ENCODE results near the gene PCARE.
"Not testable (repeated sequence)": the region's sequence is repeated elsewhere in the genome, so short reads cannot be mapped to it uniquely, and the experiment has no call there.

PCARE gene

GRCh38 chr2:29109246-29109645, 34.9 kb upstream of the PCARE start:
- H3K27ac Mint-ChIP-seq = no peak overlapping the region

GRCh38 chr2:29108225-29108624, 33.9 kb upstream of the PCARE start:
- H3K27me3 Mint-ChIP-seq = no peaks in the 10 kb centered on the region
- intact Hi-C loops (cut with micrococcal nuclease) = no loop called here
- peaks cover 7% of the 10 kb centered on the region for H3K4me1 Mint-ChIP-seq (ENCODE audit: low read depth)
- no peak overlapping the region for H3K27ac Mint-ChIP-seq
- no peak overlapping the region for H3K4me3 Mint-ChIP-seq
- H3K36me3 Mint-ChIP-seq (ENCODE audit: low read depth) = no peaks in the 10 kb centered on the region
- H3K9me3 Mint-ChIP-seq = no peaks in the 10 kb centered on the region

More at GRCh38 chr2:29109246-29109645, 34.9 kb upstream of the PCARE start:
- Mint-ChIP-seq H3K36me3 (ENCODE audit: low read depth) (no peaks in the 10 kb centered on the region), H3K4me3 (no peak overlapping the region), H3K9me3 (no peaks in the 10 kb centered on the region), H3K27me3 (no peaks in the 10 kb centered on the region), H3K4me1 (ENCODE audit: low read depth) (peaks cover 17% of the 10 kb centered on the region)
- intact Hi-C loops (cut with micrococcal nuclease) = no loop called here

GRCh38 chr2:29107547-29107946, 33.2 kb upstream of the PCARE start:
- H3K4me1 Mint-ChIP-seq (ENCODE audit: low read depth); intact Hi-C loops (cut with micrococcal nuclease); H3K27me3 Mint-ChIP-seq; H3K4me3 Mint-ChIP-seq; H3K27ac Mint-ChIP-seq; H3K9me3 Mint-ChIP-seq; H3K36me3 Mint-ChIP-seq (ENCODE audit: low read depth): not testable (repeated sequence)

- Mint-ChIP-seq H3K9me3 (no peaks in the 10 kb centered on the region), H3K4me3 (no peak overlapping the region), H3K4me1 (ENCODE audit: low read depth) (no peaks in the 10 kb centered on the region), H3K27ac (no peak overlapping the region), H3K36me3 (ENCODE audit: low read depth) (no peaks in the 10 kb centered on the region), H3K27me3 (no peaks in the 10 kb centered on the region)
- intact Hi-C loops (cut with micrococcal nuclease) = no loop called here
These were observed 32.7 kb upstream of the PCARE start for GRCh38 chr2:29106980-29107388.

GRCh38 chr2:29106256-29106655, 31.9 kb upstream of the PCARE start:
- Mint-ChIP-seq H3K36me3 (ENCODE audit: low read depth) (no peaks in the 10 kb centered on the region), H3K4me3 (no peak overlapping the region), H3K4me1 (ENCODE audit: low read depth) (no peaks in the 10 kb centered on the region), H3K9me3 (no peaks in the 10 kb centered on the region), H3K27me3 (no peaks in the 10 kb centered on the region), H3K27ac (no peak overlapping the region)
- intact Hi-C loops (cut with micrococcal nuclease) = no loop called here

- intact Hi-C loops (cut with micrococcal nuclease) = no loop called here
- Mint-ChIP-seq H3K9me3 (no peaks in the 10 kb centered on the region), H3K27me3 (no peaks in the 10 kb centered on the region), H3K4me1 (ENCODE audit: low read depth) (no peaks in the 10 kb centered on the region), H3K4me3 (no peak overlapping the region), H3K36me3 (ENCODE audit: low read depth) (no peaks in the 10 kb centered on the region), H3K27ac (no peak overlapping the region)
These were observed 31.1 kb upstream of the PCARE start for GRCh38 chr2:29105375-29105774.

GRCh38 chr2:29104688-29105087, 30.4 kb upstream of the PCARE start:
- intact Hi-C loops (cut with micrococcal nuclease) = no loop called here
- no peaks in the 10 kb centered on the region for H3K9me3 Mint-ChIP-seq
- no peak overlapping the region for H3K4me3 Mint-ChIP-seq
- H3K4me1 Mint-ChIP-seq (ENCODE audit: low read depth) = no peaks in the 10 kb centered on the region
- no peaks in the 10 kb centered on the region for H3K36me3 Mint-ChIP-seq (ENCODE audit: low read depth)
- H3K27me3 Mint-ChIP-seq = no peaks in the 10 kb centered on the region
- no peak overlapping the region for H3K27ac Mint-ChIP-seq

- Mint-ChIP-seq H3K4me1 (ENCODE audit: low read depth) (no peaks in the 10 kb centered on the region), H3K9me3 (no peaks in the 10 kb centered on the region), H3K27me3 (no peaks in the 10 kb centered on the region), H3K27ac (no peak overlapping the region), H3K36me3 (ENCODE audit: low read depth) (no peaks in the 10 kb centered on the region), H3K4me3 (no peak overlapping the region)
- intact Hi-C loops (cut with micrococcal nuclease) = no loop called here
These were observed 26.2 kb upstream of the PCARE start for GRCh38 chr2:29100564-29100963.

- no peaks in the 10 kb centered on the region for H3K36me3 Mint-ChIP-seq (ENCODE audit: low read depth)
These were observed 23.2 kb upstream of the PCARE start for GRCh38 chr2:29097569-29097968.

GRCh38 chr2:29096969-29097368, 22.6 kb upstream of the PCARE start:
- no peak overlapping the region for H3K27ac Mint-ChIP-seq
- intact Hi-C loops (cut with micrococcal nuclease) = no loop called here
- peaks cover 2% of the 10 kb centered on the region for H3K27me3 Mint-ChIP-seq
- H3K9me3 Mint-ChIP-seq = no peaks in the 10 kb centered on the region
- no peaks in the 10 kb centered on the region for H3K36me3 Mint-ChIP-seq (ENCODE audit: low read depth)
- H3K4me1 Mint-ChIP-seq (ENCODE audit: low read depth) = no peaks in the 10 kb centered on the region
- no peak overlapping the region for H3K4me3 Mint-ChIP-seq

More at GRCh38 chr2:29097569-29097968, 23.2 kb upstream of the PCARE start:
- intact Hi-C loops (cut with micrococcal nuclease) = no loop called here
- Mint-ChIP-seq H3K4me1 (ENCODE audit: low read depth) (no peaks in the 10 kb centered on the region), H3K9me3 (no peaks in the 10 kb centered on the region), H3K27ac (no peak overlapping the region), H3K4me3 (no peak overlapping the region), H3K27me3 (peaks cover 2% of the 10 kb centered on the region)

GRCh38 chr2:29090311-29090710, 16.0 kb upstream of the PCARE start:
- H3K27ac Mint-ChIP-seq; H3K4me3 Mint-ChIP-seq; H3K4me1 Mint-ChIP-seq (ENCODE audit: low read depth); intact Hi-C loops (cut with micrococcal nuclease); H3K9me3 Mint-ChIP-seq; H3K36me3 Mint-ChIP-seq (ENCODE audit: low read depth); H3K27me3 Mint-ChIP-seq: not testable (repeated sequence)

GRCh38 chr2:29084554-29084953, 10.2 kb upstream of the PCARE start:
- no peak overlapping the region for H3K4me3 Mint-ChIP-seq
- peaks cover 8% of the 10 kb centered on the region for H3K9me3 Mint-ChIP-seq
- no peaks in the 10 kb centered on the region for H3K27me3 Mint-ChIP-seq
- H3K36me3 Mint-ChIP-seq (ENCODE audit: low read depth) = no peaks in the 10 kb centered on the region
- no peak overlapping the region for H3K27ac Mint-ChIP-seq
- intact Hi-C loops (cut with micrococcal nuclease) = no loop called here
- H3K4me1 Mint-ChIP-seq (ENCODE audit: low read depth) = peaks cover 14% of the 10 kb centered on the region

GRCh38 chr2:29082804-29083495, 8.6 kb upstream of the PCARE start:
- intact Hi-C loops (cut with micrococcal nuclease) = no loop called here
- Mint-ChIP-seq H3K9me3 (peaks cover 15% of the 10 kb centered on the region), H3K36me3 (ENCODE audit: low read depth) (no peaks in the 10 kb centered on the region), H3K27ac (no peak overlapping the region), H3K4me3 (no peak overlapping the region), H3K4me1 (ENCODE audit: low read depth) (peaks cover 14% of the 10 kb centered on the region), H3K27me3 (no peaks in the 10 kb centered on the region)

- no peaks in the 10 kb centered on the region for H3K27me3 Mint-ChIP-seq
- no peaks in the 10 kb centered on the region for H3K36me3 Mint-ChIP-seq (ENCODE audit: low read depth)
- no peak overlapping the region for H3K27ac Mint-ChIP-seq
- intact Hi-C loops (cut with micrococcal nuclease) = no loop called here
- peaks cover 14% of the 10 kb centered on the region for H3K4me1 Mint-ChIP-seq (ENCODE audit: low read depth)
- H3K9me3 Mint-ChIP-seq = peaks cover 15% of the 10 kb centered on the region
- H3K4me3 Mint-ChIP-seq = no peak overlapping the region
These were observed 6.8 kb upstream of the PCARE start for GRCh38 chr2:29080886-29081743.

All from dendritic cell treated with granulocyte-macrophage colony-stimulating factor and Interleukin-4, amounts not matched to agents 40 ng/mL and 50 ng/mL, for 4 days (primary cell).